ENCODE measurements around the gene NDUFV1.

DNA sequence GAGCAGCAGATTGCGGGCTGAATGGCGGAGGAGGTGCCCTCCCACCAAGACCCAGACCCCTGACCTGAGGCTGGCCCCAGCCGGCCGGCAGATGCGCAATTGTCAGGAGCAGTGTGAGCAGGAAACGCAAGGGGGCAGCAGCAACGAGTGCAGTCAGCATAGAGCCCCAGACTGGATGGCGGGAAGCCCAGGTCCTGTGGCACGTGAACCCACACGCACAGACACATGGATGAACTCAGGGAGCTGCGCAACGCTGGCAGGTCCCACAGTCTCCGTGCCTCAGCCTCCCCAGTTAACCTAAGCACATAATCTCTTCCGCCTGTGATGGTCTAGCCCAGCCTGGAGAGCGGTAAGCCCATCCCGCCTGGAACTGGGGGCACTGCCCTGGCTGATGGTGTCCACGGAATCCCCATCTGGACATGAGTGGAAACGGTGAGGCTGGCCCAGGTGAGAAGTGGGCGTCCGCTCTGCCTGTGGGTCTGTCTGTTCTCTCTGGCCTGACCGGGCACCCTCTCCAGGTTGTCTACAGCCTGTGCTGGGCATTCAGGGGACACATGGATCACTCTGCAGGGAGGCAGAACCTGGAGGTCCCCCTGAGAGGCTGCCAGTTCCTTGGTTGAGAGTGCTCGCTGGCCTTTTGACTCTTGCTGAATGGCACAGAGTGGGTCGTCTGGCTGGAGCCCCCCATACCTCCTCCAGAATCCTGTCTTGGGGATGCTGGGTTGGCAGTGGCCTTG, 33.5 kb downstream of the NDUFV1 start:
- no peak for TF ChIP-seq POLR2A (IDR thresholded peaks at IDR 0.05)
- TF ChIP-seq, protein P1, sequence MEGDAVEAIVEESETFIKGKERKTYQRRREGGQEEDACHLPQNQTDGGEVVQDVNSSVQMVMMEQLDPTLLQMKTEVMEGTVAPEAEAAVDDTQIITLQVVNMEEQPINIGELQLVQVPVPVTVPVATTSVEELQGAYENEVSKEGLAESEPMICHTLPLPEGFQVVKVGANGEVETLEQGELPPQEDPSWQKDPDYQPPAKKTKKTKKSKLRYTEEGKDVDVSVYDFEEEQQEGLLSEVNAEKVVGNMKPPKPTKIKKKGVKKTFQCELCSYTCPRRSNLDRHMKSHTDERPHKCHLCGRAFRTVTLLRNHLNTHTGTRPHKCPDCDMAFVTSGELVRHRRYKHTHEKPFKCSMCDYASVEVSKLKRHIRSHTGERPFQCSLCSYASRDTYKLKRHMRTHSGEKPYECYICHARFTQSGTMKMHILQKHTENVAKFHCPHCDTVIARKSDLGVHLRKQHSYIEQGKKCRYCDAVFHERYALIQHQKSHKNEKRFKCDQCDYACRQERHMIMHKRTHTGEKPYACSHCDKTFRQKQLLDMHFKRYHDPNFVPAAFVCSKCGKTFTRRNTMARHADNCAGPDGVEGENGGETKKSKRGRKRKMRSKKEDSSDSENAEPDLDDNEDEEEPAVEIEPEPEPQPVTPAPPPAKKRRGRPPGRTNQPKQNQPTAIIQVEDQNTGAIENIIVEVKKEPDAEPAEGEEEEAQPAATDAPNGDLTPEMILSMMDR (IDR thresholded peaks at IDR 0.05): peak; percentile 26 to 62 (median 46)

All from sigmoid colon (tissue), 3 donors.